Kidney glomerular epithelial cell (primary cell): ENCODE data around the gene PPBP.

Experiments
- DNase-seq: peaks from one replicate; lab custom pipeline; 2025; lab: John Stamatoyannopoulos, UW

Gene PPBP

GRCh38 chr4:73948291-73948690 is 39.7 kb downstream of the PPBP start:
- no peak for DNase-seq

GRCh38 chr4:73947239-73947985 is 40.6 kb downstream of the PPBP start:
- DNase-seq = no peak

GRCh38 chr4:73945674-73946449 is 42.1 kb downstream of the PPBP start:
- no peak for DNase-seq

GRCh38 chr4:73945140-73945539 is 42.9 kb downstream of the PPBP start:
- no peak for DNase-seq

GRCh38 chr4:73944061-73944875 is 43.7 kb downstream of the PPBP start:
- no peak for DNase-seq

- no peak for DNase-seq
Observed at GRCh38 chr4:73943555-73943954, 44.4 kb downstream of the PPBP start.

- no peak for DNase-seq
Observed at GRCh38 chr4:73936969-73937368, 51.0 kb downstream of the PPBP start.
